Activated CD4-positive, alpha-beta memory T cell treated with anti-CD3 and anti-CD28 coated beads for 36 hours (primary cell): ENCODE results near the gene ELMO1. TPM values are rescaled to one million over a fixed set of nuclear protein-coding genes. Genes with fewer than 3 reads are reported as not detected.

ENCODE experiments used
- CTCF ChIA-PET: fragments of 350-600 bp; sonication (Branson Sonifier 250); formaldehyde crosslinking; loops from one replicate; lab custom pipeline; 2021; ENCODE audit warnings: antibody characterized with exemption, inconsistent platforms; lab: Charles Lee
- POLR2A ChIA-PET: fragments of 350-600 bp; sonication (Branson Sonifier 250); formaldehyde crosslinking; loops from one replicate; lab custom pipeline; 2021; ENCODE audit warnings: antibody characterized with exemption; lab: Charles Lee
- DNase-seq: peaks from one replicate; pipeline ENCODE4 v3.0.0-alpha.2; 2020
- H3K27ac Mint-ChIP-seq: one replicate; pipeline ENCODE4 v1.8.0; 2021; ENCODE audit warnings: mixed read lengths
- H3K27me3 Mint-ChIP-seq: one replicate; pipeline ENCODE4 v1.8.0; 2021; ENCODE audit warnings: mixed read lengths
- H3K36me3 Mint-ChIP-seq: one replicate; pipeline ENCODE4 v1.8.0; 2021; ENCODE audit warnings: mixed read lengths
- H3K4me1 Mint-ChIP-seq: one replicate; pipeline ENCODE4 v1.8.0; 2021; ENCODE audit warnings: low read depth, mixed read lengths
- H3K4me3 Mint-ChIP-seq: one replicate; pipeline ENCODE4 v1.8.0; 2021; ENCODE audit warnings: mild to moderate bottlenecking, mixed read lengths
- H3K9me3 Mint-ChIP-seq: one replicate; pipeline ENCODE4 v1.8.0; 2021; ENCODE audit warnings: mixed read lengths
- intact Hi-C: fragments of 100-400 bp; cut with micrococcal nuclease; formaldehyde crosslinking; loops from one replicate; pipeline ENCODE4 v1.15.1; 2023
- total RNA-seq, 2 experiments: library from RNA; stranded (reverse); gene quantifications; one replicate each; pipeline ENCODE4 v1.2.3, GENCODE V29; 2021

Gene ELMO1
- total RNA-seq, 2 experiments from 2014 or later: 88.7 to 93.3 TPM

DNA sequence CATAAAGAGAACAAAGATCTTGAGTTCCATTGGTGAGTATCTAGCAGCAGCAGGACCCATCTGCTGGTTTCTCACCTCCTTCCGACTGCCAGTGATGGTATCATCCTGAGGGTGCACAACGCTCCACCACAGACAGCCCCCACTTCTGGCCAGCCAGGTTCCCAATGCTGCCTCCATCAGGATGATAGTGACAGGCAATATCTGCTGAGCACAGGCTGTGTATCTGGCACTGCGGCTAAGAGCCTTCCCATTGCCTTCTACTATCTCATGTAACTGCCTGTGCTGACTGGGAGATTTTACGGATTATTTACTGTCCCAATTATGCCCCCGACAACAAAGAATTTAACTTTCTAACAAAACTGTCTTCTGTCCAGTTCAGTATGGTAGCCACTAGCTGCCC lies 372.0 kb downstream of the ELMO1 start:
- intact Hi-C loops: no loop called here

DNA sequence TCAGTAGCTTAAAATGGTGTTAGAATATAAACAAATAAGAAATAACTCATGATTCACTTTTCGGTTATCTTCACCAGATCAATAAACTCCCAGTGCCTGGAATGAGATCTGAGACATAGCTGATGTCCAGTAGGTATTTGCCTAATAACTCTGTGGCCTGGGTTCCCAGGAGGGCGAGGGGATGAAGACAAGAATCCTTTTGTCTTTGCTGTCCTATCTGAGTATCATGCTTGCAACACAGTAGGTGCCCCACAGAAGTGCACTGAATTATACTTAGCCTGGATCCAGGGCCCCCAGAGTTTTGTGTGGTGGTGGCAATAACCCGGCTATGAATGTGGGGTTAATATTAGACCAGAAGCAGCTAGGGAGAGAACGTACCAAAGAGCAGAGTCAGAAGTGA lies 374.3 kb downstream of the ELMO1 start:
- Mint-ChIP-seq H3K9me3 (no peaks in the 10 kb centered on the region), H3K36me3 (peaks cover 39% of the 10 kb centered on the region), H3K27ac (no peak overlapping the region), H3K4me3 (no peak overlapping the region), H3K4me1 (peaks cover 42% of the 10 kb centered on the region), H3K27me3 (no peaks in the 10 kb centered on the region)
- intact Hi-C loops: no loop called here
- POLR2A ChIA-PET: no interaction called here
- no peak for DNase-seq
- CTCF ChIA-PET: no interaction called here

More for the DNA sequence above, 372.0 kb downstream of the ELMO1 start:
- no peak overlapping the region for H3K27ac Mint-ChIP-seq
- H3K9me3 Mint-ChIP-seq: no peaks in the 10 kb centered on the region
- H3K4me1 Mint-ChIP-seq: peaks cover 24% of the 10 kb centered on the region
- DNase-seq: no peak
- ChIA-PET CTCF (no interaction called here), POLR2A (interaction anchor here (1.1 kb wide), 1 partner anchor 11 kb away, joined by 3 read pairs; no protein-coding TSS in a partner anchor)
- no peak overlapping the region for H3K4me3 Mint-ChIP-seq
- H3K27me3 Mint-ChIP-seq: no peaks in the 10 kb centered on the region
- H3K36me3 Mint-ChIP-seq: peaks cover 37% of the 10 kb centered on the region

GRCh38 chr7:37071124-37071523 lies 377.5 kb downstream of the ELMO1 start:
- H3K27ac Mint-ChIP-seq: peak overlapping the region; percentile 65
- no peaks in the 10 kb centered on the region for H3K27me3 Mint-ChIP-seq
- intact Hi-C loops: loop anchor here (2.0 kb wide), 1 partner anchor 394 kb away; no protein-coding TSS in a partner anchor
- ChIA-PET CTCF (interaction anchor here (0.7 to 1.7 kb wide), 3 partner anchors 16 to 338 kb away, joined by 4 to 5 read pairs (median 5); no protein-coding TSS in a partner anchor), POLR2A (no interaction called here)
- peaks cover 27% of the 10 kb centered on the region for H3K36me3 Mint-ChIP-seq
- peaks cover 65% of the 10 kb centered on the region for H3K4me1 Mint-ChIP-seq
- no peak for DNase-seq
- no peaks in the 10 kb centered on the region for H3K9me3 Mint-ChIP-seq
- no peak overlapping the region for H3K4me3 Mint-ChIP-seq

DNA sequence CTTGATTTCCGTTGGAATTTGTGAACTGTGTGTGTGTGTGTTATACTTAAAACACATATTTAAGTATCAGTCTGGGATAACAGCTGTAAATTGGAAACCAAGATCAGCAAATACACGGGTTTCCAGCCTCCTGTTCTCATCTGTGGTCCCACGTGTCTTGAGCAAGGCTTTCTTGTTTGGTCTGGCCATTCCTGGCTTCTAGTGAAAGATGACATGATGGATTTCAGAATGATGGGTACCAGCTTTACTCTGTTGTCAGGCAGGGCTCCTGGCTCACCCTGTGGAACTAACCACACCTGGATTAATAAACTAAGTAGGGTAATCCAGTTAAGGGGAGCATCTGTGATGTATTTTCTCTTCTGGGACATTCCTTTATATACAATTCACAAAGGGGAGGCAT lies 378.2 kb downstream of the ELMO1 start:
- ChIA-PET CTCF (interaction anchor here (1.2 to 1.5 kb wide), 2 partner anchors 111 to 128 kb away, joined by 4 read pairs; no protein-coding TSS in a partner anchor), POLR2A (no interaction called here)
- H3K27ac Mint-ChIP-seq: peak overlapping the region; percentile 65
- peaks cover 65% of the 10 kb centered on the region for H3K4me1 Mint-ChIP-seq
- H3K9me3 Mint-ChIP-seq: no peaks in the 10 kb centered on the region
- no peak for DNase-seq
- H3K27me3 Mint-ChIP-seq: no peaks in the 10 kb centered on the region
- peaks cover 25% of the 10 kb centered on the region for H3K36me3 Mint-ChIP-seq
- intact Hi-C loops: loop anchor here (2.0 kb wide), 1 partner anchor 394 kb away; no protein-coding TSS in a partner anchor
- no peak overlapping the region for H3K4me3 Mint-ChIP-seq

- H3K27ac Mint-ChIP-seq: no peak overlapping the region
- H3K9me3 Mint-ChIP-seq: no peaks in the 10 kb centered on the region
- intact Hi-C loops: loop anchor here (2.0 kb wide), 1 partner anchor 393 kb away; no protein-coding TSS in a partner anchor
- H3K36me3 Mint-ChIP-seq: peaks cover 28% of the 10 kb centered on the region
- peaks cover 69% of the 10 kb centered on the region for H3K4me1 Mint-ChIP-seq
- no peaks in the 10 kb centered on the region for H3K27me3 Mint-ChIP-seq
- DNase-seq: no peak
- ChIA-PET POLR2A (no interaction called here), CTCF (interaction anchor here (1.0 to 1.2 kb wide), 2 partner anchors 113 to 129 kb away, joined by 4 read pairs; no protein-coding TSS in a partner anchor)
- H3K4me3 Mint-ChIP-seq: no peak overlapping the region
These were observed 378.6 kb downstream of the ELMO1 start for GRCh38 chr7:37070031-37070430.

GRCh38 chr7:37069336-37069735 lies 379.3 kb downstream of the ELMO1 start:
- intact Hi-C loops: loop anchor here (5.0 to 10.0 kb wide), 3 partner anchors 43 to 285 kb away; no protein-coding TSS in a partner anchor
- CTCF ChIA-PET: interaction anchor here (0.6 to 1.2 kb wide), 3 partner anchors 13 to 129 kb away, joined by 3 to 4 read pairs (median 4); no protein-coding TSS in a partner anchor

GRCh38 chr7:37068902-37069301 lies 379.8 kb downstream of the ELMO1 start:
- no peak overlapping the region for H3K4me3 Mint-ChIP-seq
- ChIA-PET CTCF (interaction anchor here (0.6 kb wide), 1 partner anchor 14 kb away, joined by 3 read pairs; no protein-coding TSS in a partner anchor), POLR2A (no interaction called here)
- H3K36me3 Mint-ChIP-seq: peaks cover 26% of the 10 kb centered on the region
- H3K27me3 Mint-ChIP-seq: no peaks in the 10 kb centered on the region
- H3K27ac Mint-ChIP-seq: peak overlapping the region; percentile 55
- H3K4me1 Mint-ChIP-seq: peaks cover 76% of the 10 kb centered on the region
- DNase-seq: no peak
- H3K9me3 Mint-ChIP-seq: no peaks in the 10 kb centered on the region
- intact Hi-C loops: loop anchor here (5.0 to 10.0 kb wide), 3 partner anchors 43 to 286 kb away; no protein-coding TSS in a partner anchor

More at GRCh38 chr7:37069336-37069735, 379.3 kb downstream of the ELMO1 start:
- H3K9me3 Mint-ChIP-seq: no peaks in the 10 kb centered on the region
- peak overlapping the region; percentile 55 for H3K27ac Mint-ChIP-seq
- peaks cover 72% of the 10 kb centered on the region for H3K4me1 Mint-ChIP-seq
- H3K4me3 Mint-ChIP-seq: no peak overlapping the region
- POLR2A ChIA-PET: no interaction called here
- H3K27me3 Mint-ChIP-seq: no peaks in the 10 kb centered on the region
- DNase-seq: no peak
- peaks cover 26% of the 10 kb centered on the region for H3K36me3 Mint-ChIP-seq

GRCh38 chr7:37068038-37068437 lies 380.6 kb downstream of the ELMO1 start:
- no peak overlapping the region for H3K4me3 Mint-ChIP-seq
- H3K4me1 Mint-ChIP-seq: peaks cover 79% of the 10 kb centered on the region
- H3K27ac Mint-ChIP-seq: no peak overlapping the region
- peaks cover 30% of the 10 kb centered on the region for H3K36me3 Mint-ChIP-seq
- no peaks in the 10 kb centered on the region for H3K9me3 Mint-ChIP-seq
- intact Hi-C loops: loop anchor here (5.0 to 10.0 kb wide), 3 partner anchors 44 to 287 kb away; no protein-coding TSS in a partner anchor
- ChIA-PET CTCF (interaction anchor here (1.1 kb wide), 1 partner anchor 15 kb away, joined by 3 read pairs; no protein-coding TSS in a partner anchor), POLR2A (no interaction called here)
- H3K27me3 Mint-ChIP-seq: no peaks in the 10 kb centered on the region
- no peak for DNase-seq

DNA sequence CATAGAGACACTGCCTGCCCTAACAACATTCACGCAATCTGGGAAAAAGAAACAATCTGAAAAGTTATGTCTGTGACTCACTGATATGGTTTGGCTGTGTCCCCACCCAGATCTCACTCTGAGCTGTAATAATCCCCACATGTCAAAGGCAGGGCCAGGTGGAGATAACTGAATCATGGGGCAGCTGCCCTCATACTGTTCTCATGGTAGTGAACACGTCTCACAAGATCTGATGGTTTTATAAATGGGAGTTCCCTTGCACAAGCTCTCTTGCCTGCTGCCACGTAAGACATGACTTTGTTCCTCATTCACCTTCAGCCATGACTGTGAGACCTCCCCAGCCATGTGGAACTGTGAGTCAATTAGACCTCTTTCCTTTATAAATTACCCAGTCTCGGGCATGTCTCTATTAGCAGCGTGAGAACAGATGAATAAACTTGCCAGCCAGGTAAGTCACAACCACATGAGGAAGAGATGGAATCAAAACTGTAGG lies 382.8 kb downstream of the ELMO1 start:
- CTCF ChIA-PET: interaction anchor here (0.7 kb wide), 1 partner anchor 78 kb away, joined by 3 read pairs; no protein-coding TSS in a partner anchor
- no peaks in the 10 kb centered on the region for H3K9me3 Mint-ChIP-seq
- DNase-seq: peak; percentile 68
- no peaks in the 10 kb centered on the region for H3K27me3 Mint-ChIP-seq
- peaks cover 27% of the 10 kb centered on the region for H3K36me3 Mint-ChIP-seq
- intact Hi-C loops: loop anchor here (1.0 to 10.0 kb wide), 5 partner anchors 34 to 289 kb away; no protein-coding TSS in a partner anchor
- no peak overlapping the region for H3K4me3 Mint-ChIP-seq
- POLR2A ChIA-PET: no interaction called here
- peaks cover 70% of the 10 kb centered on the region for H3K4me1 Mint-ChIP-seq
- peak overlapping the region; percentile 74 for H3K27ac Mint-ChIP-seq

GRCh38 chr7:37062560-37062859 lies 386.2 kb downstream of the ELMO1 start:
- Mint-ChIP-seq H3K36me3 (peaks cover 22% of the 10 kb centered on the region), H3K27me3 (no peaks in the 10 kb centered on the region), H3K27ac (peak overlapping the region; percentile 6), H3K4me1 (peaks cover 41% of the 10 kb centered on the region), H3K4me3 (no peak overlapping the region), H3K9me3 (no peaks in the 10 kb centered on the region)
- intact Hi-C loops: loop anchor here (10.0 kb wide), 1 partner anchor 292 kb away; no protein-coding TSS in a partner anchor
- ChIA-PET CTCF (no interaction called here), POLR2A (no interaction called here)
- no peak for DNase-seq

DNA sequence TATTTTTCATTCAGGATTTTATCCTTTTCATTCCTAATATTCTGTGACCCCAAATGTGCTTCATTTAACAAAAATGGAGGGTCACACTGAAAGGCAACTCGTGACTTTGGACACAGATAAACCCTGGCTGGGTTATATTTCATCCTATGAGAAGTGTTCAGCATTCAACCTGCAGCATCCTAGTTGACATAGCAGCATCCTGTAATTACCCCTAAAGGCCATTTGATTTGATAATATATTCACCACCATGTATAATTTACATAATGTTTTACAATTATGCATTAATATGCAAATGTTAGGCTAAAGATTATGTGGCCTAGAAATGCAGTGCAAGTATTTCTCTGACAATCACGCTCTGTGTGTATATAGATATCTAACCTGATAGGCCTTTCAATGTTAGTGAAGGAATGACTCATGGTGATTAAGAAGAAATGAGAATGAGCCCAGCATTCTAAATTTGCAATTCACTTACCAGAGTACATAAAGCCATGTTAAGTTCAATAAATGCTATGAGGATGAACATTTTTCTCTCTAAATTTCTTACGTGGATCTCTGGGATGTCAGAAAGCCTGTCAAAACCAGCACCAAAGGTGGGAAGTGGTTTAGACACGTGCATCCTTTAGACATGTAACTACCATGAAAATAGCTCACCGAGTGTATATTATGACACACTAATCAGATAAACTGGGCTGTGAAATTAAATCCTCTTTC lies 386.7 kb downstream of the ELMO1 start:
- H3K36me3 Mint-ChIP-seq: peaks cover 26% of the 10 kb centered on the region
- CTCF ChIA-PET: no interaction called here
- no peaks in the 10 kb centered on the region for H3K27me3 Mint-ChIP-seq
- H3K27ac Mint-ChIP-seq: peak overlapping the region; percentile 6
- no peak overlapping the region for H3K4me3 Mint-ChIP-seq
- intact Hi-C loops: loop anchor here (10.0 kb wide), 1 partner anchor 293 kb away; no protein-coding TSS in a partner anchor
- H3K4me1 Mint-ChIP-seq: peaks cover 39% of the 10 kb centered on the region
- POLR2A ChIA-PET: no interaction called here
- no peaks in the 10 kb centered on the region for H3K9me3 Mint-ChIP-seq
- no peak for DNase-seq
